Tibial artery (tissue), 4 donors: Measurements from ENCODE around the gene ITPK1.

ENCODE experiments used
- DNase-seq, 2 donors: peaks; one replicate each; pipeline ENCODE4 v3.0.0-alpha.2; 2019
- H3K27ac ChIP-seq, 2 donors: fragments of 200-600 bp; sonication (generic) in 1 of 2; 1 replicate in 1 of 2; 2 replicates in 1 of 2; pipeline ENCODE4 v1.5.1; 2018 to 2019; ENCODE audit warnings: mild to moderate bottlenecking in 1 of 2
- H3K27me3 ChIP-seq, 2 donors: fragments of 200-600 bp; sonication (generic) in 1 of 2; one replicate each; pipeline versions ENCODE4 v1.5.1 to v1.6.0; 2016 to 2019
- H3K36me3 ChIP-seq, 3 donors: fragments of 200-600 bp; sonication (generic) in 2 of 3; one replicate each; pipeline ENCODE4 v1.5.1; 2016 to 2019; ENCODE audit warnings: mild to moderate bottlenecking in 2 of 3
- H3K4me1 ChIP-seq, 4 donors: fragments of 200-600 bp; sonication (generic) in 2 of 4; 1 replicate in 3 of 4; 2 replicates in 1 of 4; pipeline ENCODE4 v1.5.1; 2016 to 2019
- H3K4me3 ChIP-seq, 2 donors: fragments of 200-600 bp; sonication (generic) in 1 of 2; 1 replicate in 1 of 2; 2 replicates in 1 of 2; pipeline ENCODE4 v1.5.1; 2018 to 2019; ENCODE audit warnings: mild to moderate bottlenecking in 2 of 2
- H3K9me3 ChIP-seq, 3 donors: fragments of 200-600 bp; sonication (generic) in 1 of 3; one replicate each; pipeline ENCODE4 v1.5.1; 2016 to 2019
- CTCF ChIP-seq, 2 experiments: fragments of 200-600 bp in 1 of 2; fragments of 450-650 bp in 1 of 2; IDR thresholded peaks; one replicate each; pipeline ENCODE4 v1.5.1; 2017 to 2019; ENCODE audit warnings: antibody characterized with exemption in 2 of 2, mild to moderate bottlenecking in 1 of 2, moderate library complexity in 1 of 2
- intact Hi-C: fragments of 100-400 bp; cut with DNase I; formaldehyde crosslinking; loops from one replicate; pipeline ENCODE4 v1.15.0; 2023; ENCODE audit warnings: low total_unique reads

Gene ITPK1

GRCh38 chr14:93036652-93037345 lies 78.9 kb downstream of the ITPK1 start:
- DNase-seq: no peak
- Histone ChIP-seq H3K36me3 (no peaks in the 10 kb centered on the region), H3K9me3 (no peaks in the 10 kb centered on the region), H3K4me3 (no peak overlapping the region), H3K4me1 (peaks cover 4 to 81% (median 62%) of the 10 kb centered on the region in 4 donors), H3K27me3 (no peaks in the 10 kb centered on the region), H3K27ac (peak overlapping the region; percentile 51 to 66)
- intact Hi-C loops: no loop called here
- TF ChIP-seq CTCF (IDR thresholded peaks at IDR 0.05): no peak

- intact Hi-C loops: no loop called here
- no peak for TF ChIP-seq CTCF (IDR thresholded peaks at IDR 0.05)
- H3K27me3 ChIP-seq: no peaks in the 10 kb centered on the region
- no peaks in the 10 kb centered on the region for H3K9me3 ChIP-seq
- no peaks in the 10 kb centered on the region for H3K36me3 ChIP-seq
- no peak for DNase-seq
- H3K4me1 ChIP-seq: peaks cover 4 to 74% (median 56%) of the 10 kb centered on the region in 4 donors
- H3K4me3 ChIP-seq: no peak overlapping the region
- H3K27ac ChIP-seq: peak overlapping the region; percentile 51 to 66
Measured at GRCh38 chr14:93035917-93036651, 79.6 kb downstream of the ITPK1 start.

GRCh38 chr14:93035585-93035916 lies 80.2 kb downstream of the ITPK1 start:
- intact Hi-C loops: no loop called here
- peaks cover 4 to 69% (median 51%) of the 10 kb centered on the region in 4 donors for H3K4me1 ChIP-seq
- no peaks in the 10 kb centered on the region for H3K27me3 ChIP-seq
- peak overlapping the region in 1 of 2 donors; percentile 51 for H3K27ac ChIP-seq
- no peak for DNase-seq
- H3K4me3 ChIP-seq: no peak overlapping the region
- peaks cover 0 to under 1% (median 0%) of the 10 kb centered on the region in 3 donors for H3K36me3 ChIP-seq
- TF ChIP-seq CTCF (IDR thresholded peaks at IDR 0.05): no peak
- H3K9me3 ChIP-seq: no peaks in the 10 kb centered on the region

GRCh38 chr14:93034671-93034994 lies 81.1 kb downstream of the ITPK1 start:
- Histone ChIP-seq H3K36me3 (peaks cover 0 to 4% (median 0%) of the 10 kb centered on the region in 3 donors), H3K27me3 (no peaks in the 10 kb centered on the region), H3K9me3 (no peaks in the 10 kb centered on the region), H3K27ac (no peak overlapping the region), H3K4me3 (no peak overlapping the region), H3K4me1 (peaks cover 4 to 60% (median 42%) of the 10 kb centered on the region in 4 donors)
- DNase-seq: no peak
- intact Hi-C loops: no loop called here
- no peak for TF ChIP-seq CTCF (IDR thresholded peaks at IDR 0.05)

- H3K27ac ChIP-seq: no peak overlapping the region
- intact Hi-C loops: no loop called here
- no peak for DNase-seq
- H3K9me3 ChIP-seq: no peaks in the 10 kb centered on the region
- peak in 1 of 2 experiments; percentile 21 for TF ChIP-seq CTCF (IDR thresholded peaks at IDR 0.05)
- peaks cover 0 to 4% (median 0%) of the 10 kb centered on the region in 3 donors for H3K36me3 ChIP-seq
- peaks cover 4 to 55% (median 37%) of the 10 kb centered on the region in 4 donors for H3K4me1 ChIP-seq
- H3K4me3 ChIP-seq: no peak overlapping the region
- no peaks in the 10 kb centered on the region for H3K27me3 ChIP-seq
Measured at GRCh38 chr14:93033983-93034670, 81.6 kb downstream of the ITPK1 start.
